Nephron progenitor cell (in vitro differentiated cells): ENCODE results near the gene CENPS.

Experiments
- DNase-seq: peaks from one replicate; pipeline ENCODE4 v3.0.0; 2021
- H3K27ac Mint-ChIP-seq: 2 replicates; pipeline ENCODE4 v1.8.0; 2021; ENCODE audit warnings: mild to moderate bottlenecking, moderate library complexity, mixed read lengths
- H3K27me3 Mint-ChIP-seq: 2 replicates; pipeline ENCODE4 v1.8.0; 2021; ENCODE audit warnings: mild to moderate bottlenecking, low read depth, mixed read lengths; ENCODE audit not compliant: poor library complexity
- H3K36me3 Mint-ChIP-seq: 2 replicates; pipeline ENCODE4 v1.8.0; 2021; ENCODE audit warnings: low read depth, mixed read lengths
- H3K4me1 Mint-ChIP-seq: 2 replicates; pipeline ENCODE4 v1.8.0; 2021; ENCODE audit warnings: mixed read lengths
- H3K4me3 Mint-ChIP-seq: 2 replicates; pipeline ENCODE4 v1.8.0; 2021; ENCODE audit warnings: mild to moderate bottlenecking, moderate library complexity, mixed read lengths
- H3K9me3 Mint-ChIP-seq: 2 replicates; pipeline ENCODE4 v1.8.0; 2021; ENCODE audit warnings: mild to moderate bottlenecking, moderate library complexity, mixed read lengths
- TF ChIP-seq, protein P1 (sequence below): fragments of 200-600 bp; sonication (generic); IDR thresholded peaks from 2 replicates; pipeline ENCODE4 v1.5.0; 2021; ENCODE audit warnings: antibody characterized with exemption

CENPS gene

DNA sequence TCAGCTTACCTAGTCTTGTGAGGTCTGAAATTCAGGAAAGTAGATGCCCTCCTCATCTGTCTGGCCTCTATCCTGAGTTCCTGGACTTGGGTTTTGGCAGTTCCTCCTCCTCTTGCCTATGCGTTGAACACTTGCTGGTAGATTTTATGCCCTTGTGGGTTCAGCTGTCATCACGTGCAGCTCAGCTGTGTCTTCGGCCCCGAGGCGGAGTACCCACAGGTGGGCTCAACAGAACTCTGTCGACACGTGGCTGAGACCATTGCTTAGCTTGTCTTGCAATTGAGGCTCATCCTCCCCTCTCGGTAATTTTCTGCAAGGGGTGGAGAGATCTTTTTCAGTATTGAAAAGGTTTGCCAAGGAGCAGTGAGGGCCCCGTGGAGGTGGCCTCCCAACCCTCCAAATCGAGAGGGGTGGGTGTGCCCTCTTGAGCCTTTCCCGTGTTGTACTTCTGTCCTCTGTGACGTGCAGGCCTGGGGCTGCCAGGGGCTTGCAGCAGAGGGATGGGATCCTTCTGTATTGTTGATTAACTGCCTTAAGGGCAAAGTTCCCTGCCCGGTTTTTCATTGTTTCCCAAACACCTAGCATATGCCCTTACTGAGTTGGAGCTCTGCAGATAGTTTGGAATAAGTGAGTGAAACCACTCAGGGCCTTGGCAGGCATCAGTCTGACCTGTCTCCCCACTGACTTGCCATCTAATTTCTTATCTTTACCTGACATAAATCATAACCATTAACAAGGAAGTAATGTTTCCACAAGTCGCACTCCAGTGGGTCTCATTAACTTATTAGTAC, 2.9 kb downstream of the CENPS start:
- Mint-ChIP-seq H3K27ac (no peak overlapping the region), H3K36me3 (no peaks in the 10 kb centered on the region), H3K9me3 (no peaks in the 10 kb centered on the region), H3K27me3 (no peaks in the 10 kb centered on the region), H3K4me3 (peak overlapping the region; percentile 50), H3K4me1 (peaks cover 50% of the 10 kb centered on the region)
- TF ChIP-seq, protein P1, sequence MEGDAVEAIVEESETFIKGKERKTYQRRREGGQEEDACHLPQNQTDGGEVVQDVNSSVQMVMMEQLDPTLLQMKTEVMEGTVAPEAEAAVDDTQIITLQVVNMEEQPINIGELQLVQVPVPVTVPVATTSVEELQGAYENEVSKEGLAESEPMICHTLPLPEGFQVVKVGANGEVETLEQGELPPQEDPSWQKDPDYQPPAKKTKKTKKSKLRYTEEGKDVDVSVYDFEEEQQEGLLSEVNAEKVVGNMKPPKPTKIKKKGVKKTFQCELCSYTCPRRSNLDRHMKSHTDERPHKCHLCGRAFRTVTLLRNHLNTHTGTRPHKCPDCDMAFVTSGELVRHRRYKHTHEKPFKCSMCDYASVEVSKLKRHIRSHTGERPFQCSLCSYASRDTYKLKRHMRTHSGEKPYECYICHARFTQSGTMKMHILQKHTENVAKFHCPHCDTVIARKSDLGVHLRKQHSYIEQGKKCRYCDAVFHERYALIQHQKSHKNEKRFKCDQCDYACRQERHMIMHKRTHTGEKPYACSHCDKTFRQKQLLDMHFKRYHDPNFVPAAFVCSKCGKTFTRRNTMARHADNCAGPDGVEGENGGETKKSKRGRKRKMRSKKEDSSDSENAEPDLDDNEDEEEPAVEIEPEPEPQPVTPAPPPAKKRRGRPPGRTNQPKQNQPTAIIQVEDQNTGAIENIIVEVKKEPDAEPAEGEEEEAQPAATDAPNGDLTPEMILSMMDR, result no peak
- no peak for DNase-seq

DNA sequence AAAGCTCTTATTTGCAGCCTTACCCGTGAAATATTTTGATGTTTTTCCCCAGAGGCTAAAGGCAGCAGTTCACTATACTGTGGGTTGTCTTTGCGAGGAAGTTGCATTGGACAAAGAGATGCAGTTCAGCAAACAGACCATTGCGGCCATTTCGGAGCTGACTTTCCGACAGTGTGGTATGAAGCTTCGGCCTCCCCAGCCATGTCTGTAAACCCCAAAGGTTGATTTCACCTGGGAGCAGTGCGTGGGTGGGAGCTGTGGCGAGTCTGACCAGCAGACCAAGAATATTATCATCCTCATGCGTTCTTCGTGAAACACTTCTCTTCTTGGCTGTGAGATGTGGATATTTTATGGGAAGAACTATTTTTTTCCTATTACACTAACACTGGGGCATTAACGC, 3.6 kb downstream of the CENPS start:
- no peak for DNase-seq
- Mint-ChIP-seq H3K27me3 (no peaks in the 10 kb centered on the region), H3K4me1 (peaks cover 50% of the 10 kb centered on the region), H3K4me3 (no peak overlapping the region), H3K9me3 (no peaks in the 10 kb centered on the region), H3K36me3 (no peaks in the 10 kb centered on the region), H3K27ac (no peak overlapping the region)
- TF ChIP-seq, protein P1, result no peak

DNA sequence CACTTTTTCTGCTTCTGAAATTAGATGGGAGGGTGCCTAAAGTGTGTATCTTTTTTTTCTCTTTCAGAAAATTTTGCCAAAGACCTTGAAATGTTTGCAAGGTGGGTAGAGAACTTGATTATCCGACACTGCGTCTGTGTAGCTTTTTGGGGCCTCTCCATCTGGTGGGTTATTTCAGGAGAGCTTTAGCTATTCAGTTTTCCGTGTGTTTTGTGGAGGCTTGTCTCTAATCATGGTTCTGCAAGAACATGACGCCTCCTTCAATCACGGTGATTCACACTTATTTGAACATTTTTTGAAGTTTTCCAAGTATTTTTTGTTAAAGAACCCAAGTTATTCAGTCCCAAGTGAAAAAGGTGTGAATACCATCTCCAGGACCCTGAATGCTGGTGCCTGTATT, 4.4 kb downstream of the CENPS start:
- Mint-ChIP-seq H3K4me3 (no peak overlapping the region), H3K9me3 (no peaks in the 10 kb centered on the region), H3K27ac (no peak overlapping the region), H3K36me3 (no peaks in the 10 kb centered on the region), H3K27me3 (no peaks in the 10 kb centered on the region), H3K4me1 (peaks cover 50% of the 10 kb centered on the region)
- DNase-seq, result no peak
- TF ChIP-seq, protein P1, result no peak

DNA sequence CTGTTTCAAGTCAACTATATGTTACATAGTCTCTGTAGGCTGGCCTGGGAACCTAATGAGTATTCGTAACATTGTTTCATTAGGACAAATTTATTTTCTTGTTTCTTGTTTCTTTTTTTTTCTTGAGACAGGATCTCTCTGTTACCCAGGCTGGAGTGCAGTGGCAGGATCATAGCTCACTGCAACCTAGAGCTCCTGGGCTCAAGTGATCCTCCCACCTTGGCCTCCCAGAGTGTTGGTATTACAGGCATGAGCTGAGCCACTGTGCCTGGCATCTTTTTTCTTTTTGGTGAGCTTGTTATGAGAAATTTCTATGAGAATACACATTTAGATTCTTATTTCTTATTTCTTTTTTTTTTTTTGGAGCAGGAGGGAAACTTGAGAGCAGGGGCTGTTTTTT, 6.8 kb downstream of the CENPS start:
- Mint-ChIP-seq H3K4me3 (no peak overlapping the region), H3K4me1 (peaks cover 44% of the 10 kb centered on the region), H3K36me3 (peaks cover 9% of the 10 kb centered on the region), H3K27me3 (no peaks in the 10 kb centered on the region), H3K9me3 (no peaks in the 10 kb centered on the region), H3K27ac (peak overlapping the region; percentile 74)
- TF ChIP-seq, protein P1, result no peak
- DNase-seq, result no peak

DNA sequence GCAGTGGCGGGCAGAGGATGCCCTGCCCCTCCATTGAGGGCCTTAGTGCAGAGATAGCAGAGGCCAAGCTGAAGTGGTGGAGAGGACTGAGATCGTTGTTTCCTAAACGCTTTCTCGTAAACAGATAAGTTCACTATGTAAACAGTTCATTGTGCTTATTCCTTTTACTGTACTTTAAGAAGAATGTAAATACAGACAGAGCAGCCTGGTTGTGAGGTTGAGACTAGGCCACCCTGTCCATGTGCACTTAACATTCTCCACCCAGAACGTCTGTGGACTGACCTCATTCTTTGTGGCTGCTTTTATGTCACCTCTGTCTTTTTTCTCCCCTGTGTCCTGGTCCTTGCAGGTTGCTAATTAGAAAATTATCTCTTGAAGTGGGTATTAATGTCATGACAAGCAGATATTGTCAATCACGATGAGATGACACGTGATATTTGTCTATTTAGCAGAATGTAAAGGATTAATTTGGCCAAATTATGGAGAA, 8.5 kb downstream of the CENPS start:
- Mint-ChIP-seq H3K27me3 (no peaks in the 10 kb centered on the region), H3K36me3 (peaks cover 14% of the 10 kb centered on the region), H3K9me3 (no peaks in the 10 kb centered on the region), H3K4me1 (peaks cover 33% of the 10 kb centered on the region), H3K4me3 (no peak overlapping the region), H3K27ac (no peak overlapping the region)
- TF ChIP-seq, protein P1, result no peak
- no peak for DNase-seq

DNA sequence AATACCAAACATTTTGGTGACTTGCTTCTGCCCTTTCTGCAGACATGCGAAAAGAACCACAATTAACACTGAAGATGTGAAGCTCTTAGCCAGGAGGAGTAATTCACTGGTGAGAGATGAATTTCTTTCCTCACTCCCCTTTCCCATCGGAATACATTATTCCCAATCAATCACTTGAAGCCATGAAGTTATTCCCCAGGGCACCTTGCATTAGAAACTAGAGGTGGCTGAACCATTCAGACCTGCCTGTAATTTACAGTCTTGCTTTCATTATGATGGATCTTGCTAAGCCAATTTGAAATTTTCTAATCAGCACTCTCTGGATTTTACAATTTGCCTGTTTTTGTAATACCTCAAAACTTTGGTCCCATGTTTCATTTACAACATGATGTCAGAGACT, 10.1 kb downstream of the CENPS start:
- Mint-ChIP-seq H3K4me3 (no peak overlapping the region), H3K9me3 (no peaks in the 10 kb centered on the region)
- TF ChIP-seq, protein P1, result no peak

More for the DNA sequence above, 10.1 kb downstream of the CENPS start:
- Mint-ChIP-seq H3K36me3 (peaks cover 14% of the 10 kb centered on the region), H3K4me1 (peaks cover 19% of the 10 kb centered on the region), H3K27me3 (no peaks in the 10 kb centered on the region), H3K27ac (no peak overlapping the region)
- DNase-seq, result no peak
